HG02885 (cell line): ENCODE measurements around the gene DRD1.
"Not testable (repeated sequence)": the region's sequence is repeated elsewhere in the genome, so short reads cannot be mapped to it uniquely, and the experiment has no call there.

Source experiments
- ATAC-seq: cut with Tn5 transposase; IDR thresholded peaks from one replicate; pipeline ENCODE4 v1.9.1; 2021; ENCODE audit warnings: mild to moderate bottlenecking; ENCODE audit not compliant: unreplicated experiment, poor library complexity

DRD1 gene

GRCh38 chr5:175436359-175436758, 7.6 kb downstream of the DRD1 start:
- ATAC-seq = no peak

DNA sequence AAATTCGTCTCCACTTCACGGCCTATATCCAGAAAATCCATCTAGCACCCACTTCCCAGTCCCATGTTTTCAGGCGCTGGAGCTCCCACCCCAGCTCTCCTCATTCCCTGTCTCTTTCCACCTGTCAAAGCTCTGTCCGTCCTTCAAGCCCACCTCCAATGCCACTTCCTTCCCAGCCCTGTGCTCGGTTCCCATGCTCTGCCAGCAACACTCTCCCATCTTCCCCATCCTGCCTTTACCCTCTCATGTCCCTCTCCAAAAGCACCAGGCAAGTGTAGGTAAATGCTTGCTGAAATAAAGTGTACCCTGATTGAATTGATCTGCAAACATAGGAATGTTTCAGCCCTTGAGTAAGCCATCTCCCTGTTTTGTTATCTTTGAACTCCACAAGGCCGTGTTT, 9.2 kb downstream of the DRD1 start:
- ATAC-seq = no peak

GRCh38 chr5:175427762-175428161, 16.2 kb downstream of the DRD1 start:
- no peak for ATAC-seq

DNA sequence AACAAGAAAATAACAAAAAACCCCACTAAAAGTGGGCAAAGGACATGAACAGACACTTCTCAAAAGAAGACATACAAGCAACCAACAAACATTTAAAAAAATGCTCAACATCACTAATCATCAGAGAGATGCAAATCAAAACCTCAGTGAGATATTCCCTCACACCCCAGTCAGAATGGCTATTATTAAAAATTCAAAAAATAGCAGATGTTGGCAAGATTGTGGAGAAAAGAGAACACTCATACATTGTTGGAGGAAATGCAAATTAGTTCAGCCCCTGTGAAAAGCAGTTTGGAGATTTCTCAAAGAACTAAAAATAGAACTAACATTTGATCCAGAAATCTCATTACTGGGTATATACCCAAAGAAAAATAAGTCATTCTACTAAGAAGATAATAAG, 19.4 kb downstream of the DRD1 start:
- not testable (repeated sequence) for ATAC-seq

DNA sequence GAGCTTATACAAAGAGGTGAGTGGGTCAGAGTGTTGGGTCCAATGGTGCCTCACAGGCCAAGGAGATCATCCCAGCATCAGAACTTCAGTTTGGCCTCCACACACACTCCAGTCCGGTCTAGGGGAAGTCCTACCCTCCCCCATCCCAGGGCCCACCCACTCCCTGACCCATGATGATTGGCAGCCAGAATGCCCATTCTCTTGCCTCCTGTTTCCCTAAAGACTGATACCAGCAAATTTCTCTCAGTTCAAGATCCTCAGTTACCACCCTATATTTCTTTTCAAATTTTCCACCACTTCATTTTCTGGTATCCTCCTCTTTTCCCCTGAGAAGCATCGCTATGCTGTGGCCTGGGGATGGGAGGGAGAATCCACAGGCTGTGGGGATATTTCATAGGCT, 21.9 kb downstream of the DRD1 start:
- ATAC-seq = no peak

- ATAC-seq = no peak
Observed at GRCh38 chr5:175420383-175420782, 23.6 kb downstream of the DRD1 start.

GRCh38 chr5:175418251-175418650, 25.7 kb downstream of the DRD1 start:
- no peak for ATAC-seq

- no peak for ATAC-seq
Observed at GRCh38 chr5:175417384-175417783, 26.6 kb downstream of the DRD1 start.

- no peak for ATAC-seq
Observed at GRCh38 chr5:175415303-175415702, 28.7 kb downstream of the DRD1 start.

GRCh38 chr5:175410926-175411325, 33.1 kb downstream of the DRD1 start:
- ATAC-seq = no peak

DNA sequence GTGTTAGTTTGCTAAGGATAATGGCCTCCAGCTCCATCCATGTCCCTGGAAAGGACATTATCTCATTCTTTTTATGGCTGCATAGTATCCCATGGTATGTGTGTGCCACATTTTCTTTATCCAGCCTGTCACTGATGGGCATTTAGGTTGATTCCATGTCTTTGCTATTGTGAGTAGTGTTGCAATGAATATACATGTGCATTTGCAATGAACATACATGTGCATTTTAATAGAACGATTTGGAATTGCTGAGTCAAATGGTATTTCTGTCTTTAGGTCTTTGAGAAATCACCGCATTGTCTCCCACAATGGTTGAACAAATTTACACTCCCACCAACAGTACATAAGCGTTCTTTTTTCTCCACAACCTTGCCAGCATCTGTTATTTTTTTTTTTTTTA, 37.7 kb downstream of the DRD1 start:
- ATAC-seq = no peak

DNA sequence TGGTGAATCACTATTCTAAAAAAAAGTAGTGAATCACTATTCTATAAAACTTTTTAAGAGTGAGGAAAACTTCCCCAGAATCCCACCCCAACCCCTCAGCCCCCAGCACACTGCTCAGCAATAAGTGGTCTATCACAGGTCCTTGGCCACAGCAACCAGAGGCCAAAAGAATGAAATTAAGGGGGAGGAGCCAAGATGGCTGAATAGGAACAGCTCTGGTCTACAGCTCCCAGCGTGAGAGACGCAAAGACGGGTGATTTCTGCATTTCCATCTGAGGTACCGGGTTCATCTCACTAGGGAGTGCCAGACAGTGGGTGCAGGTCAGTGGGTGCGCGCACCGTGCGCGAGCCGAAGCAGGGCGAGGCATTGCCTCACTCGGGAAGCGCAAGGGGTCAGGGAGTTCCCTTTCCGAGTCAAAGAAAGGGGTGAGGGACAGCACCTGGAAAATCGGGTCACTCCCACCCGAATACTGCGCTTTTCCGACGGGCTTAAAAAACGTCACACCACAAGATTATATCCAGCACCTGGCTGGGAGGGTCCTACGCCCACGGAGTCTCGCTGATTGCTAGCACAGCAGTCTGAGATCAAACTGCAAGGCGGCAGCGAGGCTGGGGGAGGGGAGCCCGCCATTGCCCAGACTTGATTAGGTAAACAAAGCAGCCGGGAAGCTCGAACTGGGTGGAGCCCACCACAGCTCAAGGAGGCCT, 46.2 kb downstream of the DRD1 start:
- not testable (repeated sequence) for ATAC-seq

GRCh38 chr5:175395430-175395829, 48.6 kb downstream of the DRD1 start:
- ATAC-seq = not testable (repeated sequence)

GRCh38 chr5:175394601-175395000, 49.4 kb downstream of the DRD1 start:
- ATAC-seq = no peak

DNA sequence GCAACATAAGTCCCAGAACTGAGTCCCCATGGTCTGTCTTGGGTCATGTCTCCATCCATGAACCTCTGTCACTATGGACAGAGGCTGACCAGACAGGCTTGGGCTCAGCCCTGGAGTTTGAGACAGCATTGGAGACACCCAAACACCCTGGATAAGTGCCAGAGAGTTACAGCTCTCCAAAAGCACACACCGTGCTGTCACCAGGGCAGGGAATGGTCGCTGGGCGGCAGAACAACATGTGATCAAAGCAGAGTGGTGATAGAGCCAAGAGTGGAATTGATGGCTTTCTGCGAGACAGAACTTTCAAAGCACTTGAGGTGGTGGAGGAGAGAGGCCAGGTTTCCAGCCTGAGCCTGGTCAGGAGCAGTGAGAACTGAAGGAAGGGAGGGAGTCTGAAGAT, 50.1 kb downstream of the DRD1 start:
- ATAC-seq = no peak

GRCh38 chr5:175392236-175392635, 51.7 kb downstream of the DRD1 start:
- no peak for ATAC-seq

DNA sequence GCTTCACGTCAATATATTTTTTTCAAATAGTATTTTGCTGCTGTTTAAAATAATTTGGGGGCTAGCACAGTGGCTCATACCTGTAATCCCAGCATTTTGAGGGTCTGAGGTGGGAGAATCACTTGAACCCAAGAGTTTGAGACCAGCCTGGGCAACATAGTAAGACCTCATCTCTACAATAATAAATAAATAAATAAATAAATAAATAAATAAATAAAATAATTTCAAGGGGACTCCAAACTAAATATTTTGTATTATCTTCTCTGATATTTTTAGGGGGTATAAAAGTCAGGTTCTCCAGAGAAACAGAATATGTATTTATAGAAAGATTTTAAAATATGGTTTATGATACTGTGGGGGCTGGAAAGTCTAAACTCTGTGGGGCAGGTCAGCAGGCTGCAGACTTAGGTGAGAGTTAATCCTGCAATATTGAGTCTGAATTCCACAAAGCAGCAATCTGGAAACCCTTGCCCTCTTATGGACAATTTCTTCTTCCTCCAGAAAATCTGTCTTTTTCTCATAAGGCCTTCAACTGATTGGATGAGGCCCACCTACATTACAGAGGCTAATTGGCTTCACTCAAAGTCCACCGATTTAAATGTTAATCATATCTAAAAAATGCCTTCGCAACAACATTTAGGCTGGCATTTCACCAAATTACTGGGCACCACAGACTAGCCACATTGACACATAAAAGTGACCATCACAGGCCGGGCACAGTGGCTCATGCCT, 53.5 kb downstream of the DRD1 start:
- no peak for ATAC-seq
